Eye (tissue), 1 donor: ENCODE data around the gene CRKL.

Experiments used
- DNase-seq: peaks from one replicate; pipeline ENCODE4 v3.0.0-alpha.2; 2015

Gene CRKL

DNA sequence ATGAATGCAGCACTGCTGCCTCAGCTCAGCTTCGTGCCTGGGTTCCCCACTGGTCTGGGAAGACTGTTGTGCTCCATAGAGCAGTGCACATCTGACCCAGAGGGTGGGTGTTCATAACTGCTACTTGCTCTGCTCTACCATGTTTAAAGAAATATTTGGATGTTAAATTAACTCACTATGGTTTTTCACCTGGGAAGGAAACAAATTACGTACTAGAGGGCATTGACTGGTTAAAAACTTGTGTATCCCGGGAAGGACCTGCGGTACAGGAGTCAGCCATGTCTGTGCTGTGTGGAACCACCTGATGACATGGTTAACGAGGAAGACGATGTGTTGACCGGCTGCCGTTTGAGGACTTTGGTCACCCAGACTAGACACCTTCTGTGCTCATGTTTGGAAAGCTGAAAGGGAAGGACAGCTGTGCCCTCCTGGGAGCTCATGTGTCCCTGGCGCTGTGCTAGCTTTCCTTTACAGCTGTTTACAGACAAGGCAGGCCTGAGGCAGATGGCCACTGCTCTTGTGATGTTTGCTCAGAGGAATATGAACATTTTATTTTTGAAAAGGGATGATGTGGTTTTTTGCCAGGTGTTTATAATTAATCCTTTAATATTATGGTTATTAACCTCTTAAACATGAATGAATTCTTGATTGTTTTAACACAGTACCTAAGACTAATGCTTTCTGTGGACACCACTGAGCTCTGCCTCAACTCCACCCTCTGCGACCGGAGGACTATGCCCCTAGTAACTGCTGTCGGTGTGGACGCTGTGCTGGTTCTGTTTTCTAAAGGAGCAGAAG, 35.5 kb downstream of the CRKL start:
- DNase-seq: no peak

DNA sequence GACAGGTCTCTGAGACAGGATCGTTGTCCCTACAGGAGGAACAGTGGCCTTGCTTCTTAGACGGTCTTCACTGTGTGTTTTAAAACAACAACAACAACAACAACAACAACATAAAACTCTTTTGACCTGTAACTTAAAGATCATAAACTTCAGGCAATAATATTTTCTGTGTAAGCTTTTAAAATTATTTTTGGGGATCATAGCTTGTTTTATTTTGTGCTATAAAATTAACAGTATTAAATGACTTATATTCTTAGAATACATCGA, 36.1 kb downstream of the CRKL start:
- DNase-seq: no peak

DNA sequence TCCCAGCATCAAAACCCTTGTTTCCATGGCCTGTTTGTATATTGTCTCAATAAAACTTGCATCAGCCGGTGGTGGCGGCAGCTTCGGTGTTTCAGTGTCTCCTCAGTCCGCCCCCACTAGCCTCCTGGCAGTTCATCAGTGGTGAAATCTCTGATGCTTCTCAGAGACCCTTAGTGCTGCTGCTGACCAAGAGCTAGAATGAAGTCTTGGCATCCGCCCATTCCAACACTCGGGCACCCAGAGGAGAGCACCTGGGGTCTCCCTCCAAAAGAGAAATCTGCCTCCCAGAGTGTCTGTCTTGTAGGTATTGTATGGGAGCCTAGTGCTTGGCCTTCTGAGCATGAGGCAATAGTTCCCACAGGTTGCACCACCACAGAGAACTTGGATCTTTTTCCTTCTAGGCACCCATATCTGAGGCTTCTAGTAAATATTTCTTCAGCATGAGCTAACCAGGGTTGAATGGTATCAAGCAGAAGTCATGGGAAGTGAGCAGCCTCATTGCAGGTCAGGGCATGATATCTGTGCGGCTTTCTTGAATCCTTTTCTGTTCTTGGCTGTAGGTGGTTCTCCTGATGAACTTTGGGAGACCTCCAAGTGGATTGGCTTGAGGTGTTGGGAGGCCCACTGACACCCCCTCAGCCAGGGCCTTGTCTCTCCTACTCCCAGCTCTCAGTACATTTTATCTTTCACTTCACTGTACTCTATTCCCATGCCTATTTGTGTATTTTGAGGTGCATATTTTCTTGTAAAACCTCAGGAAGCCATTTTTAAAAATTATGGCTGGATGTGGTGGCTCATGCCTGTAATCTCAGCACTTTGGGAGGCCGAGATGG, 36.7 kb downstream of the CRKL start:
- DNase-seq: no peak

DNA sequence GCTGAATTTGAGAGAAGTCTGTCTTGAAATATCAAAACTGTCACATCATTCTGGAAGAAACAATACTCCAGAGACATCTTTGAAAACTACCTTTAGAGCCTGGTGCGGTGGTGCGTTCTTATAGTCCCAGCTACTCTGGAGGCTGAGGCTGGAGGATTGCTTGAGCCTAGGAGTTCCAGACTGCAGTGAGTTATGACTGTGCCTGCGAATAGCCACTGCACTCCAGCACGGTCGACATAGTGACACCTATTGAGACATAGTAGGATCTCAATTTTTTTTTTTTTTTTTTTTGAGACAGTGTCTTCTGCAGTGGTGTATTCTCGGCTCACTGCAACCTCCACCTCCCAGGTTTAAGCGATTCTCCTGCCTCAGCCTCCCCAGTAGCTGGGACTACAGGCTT, 38.3 kb downstream of the CRKL start:
- DNase-seq: no peak

DNA sequence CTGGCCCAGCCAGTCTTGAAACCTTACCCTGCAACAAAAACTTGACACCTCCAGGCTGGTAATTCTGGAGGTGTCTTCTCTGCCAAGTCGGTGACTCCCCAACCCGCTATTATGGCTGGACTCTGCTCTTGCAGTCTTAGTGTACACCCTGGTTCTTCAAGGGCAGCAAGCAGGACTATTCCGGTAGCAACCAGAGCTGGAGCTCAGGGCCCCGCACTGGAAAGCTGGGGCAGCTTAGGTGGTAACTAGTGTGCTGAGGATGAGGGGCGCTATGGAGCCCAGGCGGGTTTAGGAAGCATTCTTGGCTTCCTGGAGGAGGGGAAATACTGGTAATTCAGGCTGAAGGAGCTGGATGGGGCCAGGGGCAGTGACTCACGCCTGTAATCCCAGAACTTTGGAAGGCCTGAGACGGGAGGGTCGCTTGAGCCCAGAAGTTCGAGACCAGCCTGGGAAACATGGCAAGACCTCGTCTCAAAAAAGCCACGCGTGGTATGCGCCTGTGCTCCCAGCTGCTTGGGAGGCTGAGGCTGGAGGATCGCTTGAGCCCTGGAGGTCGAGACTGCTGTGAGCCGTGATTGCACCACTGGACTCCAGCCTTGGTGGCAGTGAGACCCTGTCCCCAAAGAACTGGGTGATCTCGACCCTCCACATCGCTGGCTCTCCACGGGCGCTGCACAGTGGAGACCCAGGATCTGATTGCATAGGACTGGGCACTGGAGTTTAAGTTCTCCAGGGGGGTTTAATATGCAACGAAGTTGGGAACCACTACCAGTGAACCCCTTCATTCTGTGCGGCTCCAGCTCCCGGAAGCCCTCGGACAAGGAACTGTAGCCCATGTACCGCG, 39.3 kb downstream of the CRKL start:
- no peak for DNase-seq

DNA sequence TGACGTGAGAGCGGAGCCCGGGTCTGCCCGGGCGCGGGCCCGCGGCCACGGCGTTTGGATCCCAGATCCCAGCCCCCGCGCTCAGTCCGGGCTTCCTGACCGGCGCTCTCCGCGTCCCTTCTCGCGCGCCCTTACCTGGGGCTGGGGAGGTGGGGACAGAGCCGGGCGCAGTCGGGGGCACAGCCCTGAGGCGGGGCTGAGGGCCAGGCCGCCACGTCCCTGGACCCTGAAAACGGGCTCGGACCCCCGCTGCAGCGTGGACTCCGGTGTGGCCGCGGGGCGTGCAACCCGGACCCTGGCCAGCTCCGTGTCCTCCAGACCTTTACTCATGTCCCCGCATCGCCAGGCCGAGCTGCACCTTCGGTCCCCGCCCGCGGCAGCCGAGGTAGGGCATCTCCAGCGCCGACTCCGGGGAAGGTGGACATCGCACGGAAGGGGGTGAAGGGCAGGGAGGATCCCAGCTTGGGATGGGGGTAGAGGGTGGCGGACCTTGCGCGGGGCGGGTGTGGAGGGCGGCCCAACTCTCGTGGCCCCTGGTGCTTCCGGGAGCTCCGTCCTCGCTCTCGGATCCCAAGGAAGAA, 40.0 kb downstream of the CRKL start:
- DNase-seq: peak; percentile 55

DNA sequence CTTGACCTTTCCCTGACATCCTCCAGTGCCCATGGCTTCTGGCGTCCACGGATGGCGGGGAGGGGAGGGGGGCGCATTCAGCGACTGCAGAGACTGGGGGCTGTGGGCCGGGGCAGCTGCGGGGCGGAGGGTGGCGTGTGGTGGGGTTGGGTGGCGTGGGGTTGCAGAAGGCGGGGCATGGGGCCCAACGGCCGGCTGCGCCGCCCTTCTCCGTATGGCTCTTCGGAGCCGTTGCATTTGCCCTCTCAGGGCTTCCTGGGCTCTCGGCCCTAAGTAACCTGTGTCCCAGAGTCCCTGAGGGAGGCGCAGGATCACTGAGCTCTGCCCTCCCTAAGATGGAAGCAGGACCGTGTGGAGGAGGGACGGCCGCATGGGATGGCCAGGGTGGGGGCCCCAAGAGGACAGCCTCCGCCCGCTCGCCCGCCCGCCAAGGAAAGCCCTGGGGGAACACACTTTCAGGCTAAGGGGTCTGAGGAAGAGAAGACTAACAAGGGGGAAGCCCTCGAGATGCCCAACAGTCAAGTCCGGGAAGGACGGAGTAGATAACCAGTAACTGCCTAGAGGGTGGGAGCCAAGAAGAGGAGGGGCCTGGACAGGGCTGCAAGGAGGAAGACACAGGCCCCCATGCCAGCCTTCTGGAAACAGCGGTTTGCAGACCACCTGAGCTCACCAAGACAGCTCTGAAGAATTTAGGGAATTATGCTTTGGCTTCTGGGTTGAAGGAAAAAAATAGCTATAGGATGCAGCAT, 40.6 kb downstream of the CRKL start:
- DNase-seq: peak; percentile 58

DNA sequence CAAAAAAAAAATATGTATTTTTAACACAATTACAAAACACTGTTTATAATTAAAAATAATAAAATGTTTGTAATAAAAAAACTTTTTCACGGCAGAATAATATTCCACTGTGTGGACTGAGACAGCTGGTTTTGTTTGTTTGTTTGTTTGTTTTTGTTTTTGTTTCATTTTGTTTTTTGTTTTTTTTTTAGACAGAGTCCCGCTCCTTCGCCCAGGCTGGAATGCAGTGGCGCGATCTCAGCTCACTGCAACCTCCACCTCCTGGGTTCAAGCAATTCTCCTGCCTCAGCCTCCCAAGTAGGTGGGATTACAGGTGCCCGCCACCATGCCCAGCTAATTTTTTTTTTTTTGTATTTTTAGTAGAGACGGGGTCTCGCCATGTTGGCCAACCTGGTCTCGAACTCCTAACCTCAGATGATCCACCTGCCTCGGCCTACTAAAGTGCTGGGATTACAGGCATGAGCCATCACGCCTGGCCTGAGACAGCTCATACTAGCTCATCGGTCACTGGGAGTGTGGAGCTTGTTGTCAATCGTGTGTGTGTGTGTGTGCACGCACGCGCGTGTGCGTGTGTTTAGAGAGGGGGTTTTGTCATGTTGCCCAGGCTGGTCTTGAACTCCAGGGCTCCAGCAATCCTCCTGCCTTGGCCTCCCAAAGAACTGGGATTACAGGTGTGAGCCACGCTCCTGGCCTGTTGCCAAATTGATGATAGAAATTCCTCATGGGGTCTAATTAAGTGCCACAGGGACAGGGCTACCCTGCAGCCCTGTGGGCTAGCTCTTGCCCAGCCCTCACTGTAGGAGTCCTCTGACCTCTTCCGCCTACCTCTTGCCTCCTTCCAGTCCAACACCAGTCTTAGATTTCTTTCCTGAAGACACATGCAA, 42.6 kb downstream of the CRKL start:
- DNase-seq: no peak

DNA sequence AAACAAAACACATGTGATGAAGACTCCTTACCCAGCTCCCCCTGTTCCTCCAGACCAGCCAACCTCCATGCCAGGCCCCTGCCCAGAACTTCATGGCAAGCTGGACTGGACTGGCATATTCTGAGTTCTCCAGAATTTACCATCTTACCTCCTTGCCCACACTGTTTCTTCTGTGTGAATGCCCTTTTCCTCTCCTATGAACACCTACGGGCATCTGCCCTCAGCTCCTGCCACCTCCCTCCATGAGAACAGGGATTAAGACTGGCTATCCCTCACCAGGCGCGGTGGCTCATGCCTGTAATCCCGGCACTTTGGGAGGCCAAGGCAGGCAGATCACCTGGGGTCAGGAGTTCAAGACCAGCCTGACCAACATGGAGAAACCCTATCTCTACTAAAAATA, 43.4 kb downstream of the CRKL start:
- no peak for DNase-seq

DNA sequence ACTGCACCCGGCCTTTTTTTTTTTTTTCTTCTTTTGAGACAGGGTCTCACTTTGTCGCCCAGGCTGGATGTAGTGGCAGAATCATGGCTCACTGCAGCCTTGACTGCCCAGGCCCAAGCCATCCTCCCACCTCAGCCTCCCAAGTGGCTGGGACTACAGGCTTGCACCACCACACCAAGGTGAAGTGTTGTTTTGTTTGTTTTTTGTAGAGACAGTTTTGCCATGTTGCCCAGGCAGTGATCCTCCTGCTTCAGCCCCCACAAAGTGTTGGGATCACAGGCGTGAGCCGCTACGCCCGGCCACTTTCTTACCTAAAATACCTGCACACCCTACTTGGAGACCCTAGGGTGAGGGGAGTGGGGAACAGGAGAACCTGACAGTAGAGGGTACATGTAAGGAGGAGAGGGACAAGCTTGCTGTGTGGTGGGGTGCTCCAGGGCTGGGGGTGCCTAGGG, 45.3 kb downstream of the CRKL start:
- DNase-seq: no peak

DNA sequence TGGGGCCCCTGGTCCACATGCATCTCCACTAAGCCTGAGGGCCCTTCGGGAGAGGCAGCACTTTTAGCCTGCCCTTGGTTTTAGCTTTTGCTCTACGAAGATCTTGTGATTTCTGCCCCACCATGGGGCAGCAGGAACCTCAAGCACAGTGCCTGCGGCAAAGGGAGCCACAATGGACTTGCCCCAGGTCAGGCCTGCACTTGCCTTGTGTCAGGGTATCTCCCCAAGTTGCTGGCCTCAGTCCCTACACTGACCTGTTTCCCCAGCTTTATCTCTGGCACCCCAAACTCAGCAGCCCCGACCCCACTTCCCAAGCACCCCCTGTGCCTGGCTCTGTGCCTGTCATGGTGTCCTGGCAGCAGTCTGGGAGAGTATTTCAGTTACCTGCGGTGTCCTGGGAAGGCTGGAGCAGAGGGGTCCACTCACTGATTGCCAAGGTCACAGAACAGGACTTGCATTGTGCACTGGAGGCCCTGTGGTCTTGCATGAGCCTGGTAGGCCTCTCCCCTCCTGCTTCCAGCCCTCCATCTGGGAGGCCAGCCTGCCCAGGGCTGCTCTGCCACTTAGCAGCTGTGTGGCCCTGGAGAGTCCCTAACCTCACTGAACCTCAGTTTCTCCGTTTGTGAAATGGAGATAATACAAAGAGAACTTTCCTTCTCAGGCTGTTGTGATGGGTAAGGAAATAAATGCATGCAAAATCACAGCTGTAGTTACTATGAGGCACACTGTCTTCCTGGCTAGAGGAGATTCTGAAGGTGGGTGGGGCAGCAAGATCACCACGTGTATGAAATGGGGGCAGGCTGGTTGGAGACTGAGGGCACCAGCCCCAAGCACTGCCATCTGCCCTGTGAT, 46.2 kb downstream of the CRKL start:
- DNase-seq: no peak

DNA sequence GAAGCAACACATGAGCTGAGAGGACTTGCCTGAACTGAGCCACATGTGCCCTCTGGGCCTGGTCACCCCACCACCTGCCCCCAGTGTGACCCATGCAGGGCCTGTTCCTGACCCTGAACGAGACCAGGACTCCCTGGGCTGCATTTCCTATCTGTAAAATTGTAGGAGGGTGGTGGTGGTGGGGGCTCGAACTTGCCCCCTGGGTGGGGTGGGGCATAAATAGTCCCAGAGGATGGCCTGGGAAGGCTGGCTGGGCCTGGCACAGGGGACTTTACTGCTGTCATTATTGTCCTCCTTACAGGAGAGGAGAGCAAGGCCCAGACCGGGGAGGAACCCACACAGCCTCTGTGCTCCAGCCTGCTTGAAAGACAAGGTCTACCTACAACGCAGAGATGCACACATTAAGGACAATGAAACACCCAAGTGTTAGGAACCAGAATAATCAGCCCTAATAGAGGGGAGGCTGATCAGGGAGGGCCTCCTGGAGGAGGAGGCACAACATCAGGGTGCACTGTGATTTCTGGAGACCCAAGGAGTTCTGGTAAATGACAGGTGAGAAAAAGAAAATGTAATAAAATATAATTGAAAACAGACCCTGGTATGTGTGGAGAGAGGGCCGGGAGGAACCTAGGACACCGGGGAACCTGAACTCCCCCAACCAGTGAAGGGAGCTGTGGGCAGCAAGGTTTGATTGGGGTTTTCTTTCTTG, 47.0 kb downstream of the CRKL start:
- no peak for DNase-seq

DNA sequence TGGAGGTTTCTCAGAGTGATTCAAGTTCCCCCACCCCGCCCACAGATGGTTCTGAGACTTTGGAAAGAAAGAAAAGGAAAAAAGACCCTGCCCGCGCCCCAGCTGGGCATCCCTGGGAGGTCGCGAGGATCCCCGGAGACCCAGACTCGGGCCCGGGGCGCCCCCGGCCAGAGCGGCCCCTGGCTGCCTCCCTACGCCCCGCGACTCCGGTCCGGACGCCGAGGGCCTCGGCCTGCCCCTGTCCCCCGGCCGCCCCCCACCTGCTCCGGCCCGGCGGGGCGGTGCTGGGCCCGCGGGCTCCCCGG, 47.5 kb downstream of the CRKL start:
- no peak for DNase-seq

DNA sequence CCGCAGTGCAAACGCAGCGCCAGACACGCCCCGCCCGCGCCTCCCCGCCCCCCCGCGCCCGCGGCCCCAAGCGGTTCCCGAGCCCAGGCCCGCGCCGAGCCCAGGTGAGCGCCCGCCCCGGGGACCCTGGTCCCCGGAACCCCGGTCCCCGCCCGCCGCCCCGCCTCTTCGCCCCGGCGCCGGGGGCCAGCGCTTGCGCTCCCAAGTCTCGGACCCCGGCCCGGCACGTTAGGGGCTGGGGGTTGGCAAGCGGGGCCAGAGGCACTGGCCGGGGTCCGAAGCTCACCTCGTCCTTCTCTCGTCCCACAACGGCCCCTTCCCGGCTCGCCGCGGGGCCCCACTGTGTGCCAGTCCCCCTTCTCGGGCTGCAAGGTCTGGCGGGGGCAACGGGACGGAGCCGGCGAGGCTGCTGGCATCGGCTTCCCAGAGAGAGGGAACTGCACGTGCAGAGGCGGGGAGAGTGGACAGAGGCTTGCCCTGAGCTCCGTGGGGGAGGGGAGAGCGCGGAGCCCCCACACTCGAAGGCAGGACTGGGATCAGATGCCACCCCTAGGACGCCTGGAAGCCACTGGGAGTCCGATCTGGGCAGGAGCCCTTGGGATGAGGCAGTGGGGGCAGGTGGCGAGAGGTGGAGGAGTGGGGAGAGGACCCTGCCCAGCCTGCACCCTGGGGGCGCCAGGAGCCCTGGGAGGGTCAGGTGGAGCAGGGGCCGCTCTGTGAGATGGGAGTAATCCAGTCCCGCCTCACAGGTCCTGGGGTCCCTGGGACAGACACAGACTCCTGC, 48.1 kb downstream of the CRKL start:
- DNase-seq: peak; percentile 51

DNA sequence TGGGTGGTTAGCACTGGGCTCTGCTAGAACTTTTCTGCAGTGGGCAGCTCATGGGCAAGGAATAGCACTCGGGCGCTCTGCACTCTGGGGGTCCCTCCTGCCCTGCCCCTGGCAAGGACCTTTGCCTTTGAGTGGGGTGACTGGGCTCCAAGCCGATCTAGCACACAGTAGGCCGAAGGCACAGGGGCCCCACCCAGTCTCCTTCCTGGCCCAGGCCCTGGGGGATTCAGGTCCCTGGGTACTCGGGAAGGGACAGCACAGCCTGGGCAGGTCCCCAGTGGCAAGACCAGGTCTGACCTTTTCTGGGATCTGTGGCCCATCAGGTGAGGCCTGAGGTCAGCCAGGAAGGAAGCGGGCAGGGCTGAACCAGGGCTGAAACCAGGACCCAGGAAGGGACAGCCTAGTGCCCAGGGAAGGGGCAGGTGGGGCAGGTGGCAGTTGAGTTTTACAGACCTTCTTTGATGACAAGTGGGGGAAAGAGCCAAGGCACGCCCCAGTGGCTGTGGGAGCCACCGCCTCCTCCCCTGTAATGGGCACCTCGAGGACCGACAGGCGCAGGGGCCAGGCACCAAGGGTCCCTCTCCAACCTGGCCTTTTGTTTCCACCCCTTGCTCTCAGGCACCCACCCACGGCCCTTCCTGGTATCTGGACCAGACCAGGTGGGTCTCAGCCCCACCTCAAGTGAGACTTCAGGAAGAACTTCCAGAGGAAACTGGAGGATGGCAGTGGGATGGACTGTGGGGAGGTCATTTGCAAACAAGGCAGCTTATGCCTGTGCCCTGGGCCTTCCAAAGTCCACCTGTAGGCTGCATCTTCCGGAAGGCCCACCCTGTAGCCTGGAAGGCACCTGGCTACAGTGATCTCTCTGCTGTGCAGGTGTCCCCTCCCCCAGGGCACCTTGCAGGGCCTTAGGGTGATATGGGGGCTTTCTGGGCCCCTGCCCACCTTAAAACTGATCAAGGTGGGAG, 49.0 kb downstream of the CRKL start:
- DNase-seq: no peak

DNA sequence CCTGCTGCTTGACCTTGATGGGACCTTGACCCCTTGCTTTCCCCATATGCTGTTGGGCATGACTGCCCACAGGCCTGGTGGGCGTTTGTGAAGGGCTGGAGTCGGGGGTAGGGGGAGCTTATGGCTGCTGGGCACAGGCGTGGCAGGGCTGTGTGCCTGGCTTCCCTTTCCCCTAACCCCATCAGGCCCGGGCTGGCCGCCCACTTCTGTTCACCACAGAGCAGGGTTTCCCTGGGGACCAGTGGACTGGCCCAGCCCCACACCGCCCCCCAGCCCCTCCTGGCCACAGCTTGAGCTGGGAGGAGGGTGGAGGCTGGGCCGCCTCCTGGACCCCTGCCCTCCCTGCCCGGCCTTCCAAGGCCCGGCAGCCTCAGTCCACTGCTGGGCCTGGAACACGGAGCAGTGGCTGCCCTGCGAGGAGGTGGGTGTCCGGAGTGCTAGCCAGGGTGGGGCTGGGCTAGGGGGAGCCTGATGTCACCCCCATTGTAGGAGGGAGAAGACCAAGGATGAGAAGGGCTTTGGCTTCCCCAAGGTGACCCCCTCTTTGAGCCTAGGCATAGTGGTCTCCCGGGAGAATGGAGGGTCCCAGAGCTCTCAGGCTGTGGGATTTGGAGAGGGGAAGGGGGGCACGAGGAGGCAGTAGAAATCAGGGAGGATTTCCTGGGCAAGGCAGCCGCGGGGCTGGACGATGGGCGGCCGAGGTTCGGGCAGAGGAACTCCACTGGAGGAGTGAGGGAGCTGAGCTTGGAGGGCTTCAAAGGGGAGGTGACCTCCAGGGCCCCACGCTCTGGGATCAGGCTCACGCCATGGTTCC, 49.9 kb downstream of the CRKL start, which contains the start of gene AIFM3:
Gene AIFM3, plus strand, starts transcription at position 373 of the 814 bp plus-strand sequence. CDS start 690 bp downstream, outside the sequence.
- DNase-seq: no peak
